GM18951 (cell line): ENCODE data around the gene PRKCQ.

ENCODE experiments used
- POLR2A ChIP-seq: IDR thresholded peaks from 4 replicates; pipeline ENCODE4 v1.6.1; 2011; ENCODE audit warnings: mild to moderate bottlenecking; ENCODE audit not compliant: insufficient read length, insufficient read depth; ENCODE audit errors: extremely low read depth
- in situ Hi-C: fragments of 300-500 bp; cut with MboI; formaldehyde crosslinking; loops from one replicate; pipeline ENCODE4 v1.12.0; 2022; ENCODE audit warnings: low sequenced_read_pairs, mixed read lengths, inconsistent platforms; ENCODE audit not compliant: unreplicated experiment

Gene PRKCQ

GRCh38 chr10:6399879-6400278 lies 180.2 kb downstream of the PRKCQ start:
- in situ Hi-C loops: loop anchor here (5.0 kb wide), 1 partner anchor 293 kb away; no protein-coding TSS in a partner anchor
- no peak for TF ChIP-seq POLR2A

GRCh38 chr10:6399231-6399741 lies 180.8 kb downstream of the PRKCQ start:
- in situ Hi-C loops: loop anchor here (5.0 kb wide), 1 partner anchor 292 kb away; no protein-coding TSS in a partner anchor
- no peak for TF ChIP-seq POLR2A

GRCh38 chr10:6398399-6398798 lies 181.7 kb downstream of the PRKCQ start:
- in situ Hi-C loops: loop anchor here (5.0 kb wide), 1 partner anchor 291 kb away; no protein-coding TSS in a partner anchor
- TF ChIP-seq POLR2A: no peak

GRCh38 chr10:6396652-6397051 lies 183.4 kb downstream of the PRKCQ start:
- in situ Hi-C loops: loop anchor here (5.0 kb wide), 1 partner anchor 289 kb away; no protein-coding TSS in a partner anchor

GRCh38 chr10:6396226-6396625 lies 183.8 kb downstream of the PRKCQ start:
- TF ChIP-seq POLR2A: no peak
- in situ Hi-C loops: loop anchor here (5.0 kb wide), 1 partner anchor 289 kb away; no protein-coding TSS in a partner anchor

More at GRCh38 chr10:6396652-6397051, 183.4 kb downstream of the PRKCQ start:
- TF ChIP-seq POLR2A: no peak

GRCh38 chr10:6395606-6396005 lies 184.5 kb downstream of the PRKCQ start:
- in situ Hi-C loops: loop anchor here (5.0 kb wide), 1 partner anchor 288 kb away; no protein-coding TSS in a partner anchor
- no peak for TF ChIP-seq POLR2A

GRCh38 chr10:6394084-6394483 lies 186.0 kb downstream of the PRKCQ start:
- in situ Hi-C loops: no loop called here
- no peak for TF ChIP-seq POLR2A

- TF ChIP-seq POLR2A: no peak
- in situ Hi-C loops: no loop called here
These were observed 186.9 kb downstream of the PRKCQ start for GRCh38 chr10:6393168-6393567.

GRCh38 chr10:6390213-6390845 lies 189.7 kb downstream of the PRKCQ start:
- in situ Hi-C loops: no loop called here
- no peak for TF ChIP-seq POLR2A

GRCh38 chr10:6388261-6388893 lies 191.7 kb downstream of the PRKCQ start:
- in situ Hi-C loops: no loop called here
- no peak for TF ChIP-seq POLR2A

GRCh38 chr10:6386960-6387359 lies 193.1 kb downstream of the PRKCQ start:
- in situ Hi-C loops: no loop called here
- TF ChIP-seq POLR2A: no peak

- no peak for TF ChIP-seq POLR2A
- in situ Hi-C loops: no loop called here
These were observed 193.7 kb downstream of the PRKCQ start for GRCh38 chr10:6386346-6386745.

GRCh38 chr10:6385665-6386064 lies 194.4 kb downstream of the PRKCQ start:
- no peak for TF ChIP-seq POLR2A

GRCh38 chr10:6384847-6385246 lies 195.2 kb downstream of the PRKCQ start:
- TF ChIP-seq POLR2A: no peak
- in situ Hi-C loops: no loop called here

More at GRCh38 chr10:6385665-6386064, 194.4 kb downstream of the PRKCQ start:
- in situ Hi-C loops: no loop called here
